Stimulated activated CD8-positive, alpha-beta memory T cell treated with anti-CD3 and anti-CD28 coated beads, Interleukin-7, amount 100 ng/mL, for 1 hour (primary cell): Measurements from ENCODE around the gene ABCA10.
"Not testable (repeated sequence)": the region's sequence is repeated elsewhere in the genome, so short reads cannot be mapped to it uniquely, and the experiment has no call there.

ENCODE experiments used
- DNase-seq, 2 donors: peaks; one replicate each; pipeline ENCODE4 v3.0.0-alpha.2; 2020; ENCODE audit warnings: low read depth in 2 of 2

Gene ABCA10, protein sequence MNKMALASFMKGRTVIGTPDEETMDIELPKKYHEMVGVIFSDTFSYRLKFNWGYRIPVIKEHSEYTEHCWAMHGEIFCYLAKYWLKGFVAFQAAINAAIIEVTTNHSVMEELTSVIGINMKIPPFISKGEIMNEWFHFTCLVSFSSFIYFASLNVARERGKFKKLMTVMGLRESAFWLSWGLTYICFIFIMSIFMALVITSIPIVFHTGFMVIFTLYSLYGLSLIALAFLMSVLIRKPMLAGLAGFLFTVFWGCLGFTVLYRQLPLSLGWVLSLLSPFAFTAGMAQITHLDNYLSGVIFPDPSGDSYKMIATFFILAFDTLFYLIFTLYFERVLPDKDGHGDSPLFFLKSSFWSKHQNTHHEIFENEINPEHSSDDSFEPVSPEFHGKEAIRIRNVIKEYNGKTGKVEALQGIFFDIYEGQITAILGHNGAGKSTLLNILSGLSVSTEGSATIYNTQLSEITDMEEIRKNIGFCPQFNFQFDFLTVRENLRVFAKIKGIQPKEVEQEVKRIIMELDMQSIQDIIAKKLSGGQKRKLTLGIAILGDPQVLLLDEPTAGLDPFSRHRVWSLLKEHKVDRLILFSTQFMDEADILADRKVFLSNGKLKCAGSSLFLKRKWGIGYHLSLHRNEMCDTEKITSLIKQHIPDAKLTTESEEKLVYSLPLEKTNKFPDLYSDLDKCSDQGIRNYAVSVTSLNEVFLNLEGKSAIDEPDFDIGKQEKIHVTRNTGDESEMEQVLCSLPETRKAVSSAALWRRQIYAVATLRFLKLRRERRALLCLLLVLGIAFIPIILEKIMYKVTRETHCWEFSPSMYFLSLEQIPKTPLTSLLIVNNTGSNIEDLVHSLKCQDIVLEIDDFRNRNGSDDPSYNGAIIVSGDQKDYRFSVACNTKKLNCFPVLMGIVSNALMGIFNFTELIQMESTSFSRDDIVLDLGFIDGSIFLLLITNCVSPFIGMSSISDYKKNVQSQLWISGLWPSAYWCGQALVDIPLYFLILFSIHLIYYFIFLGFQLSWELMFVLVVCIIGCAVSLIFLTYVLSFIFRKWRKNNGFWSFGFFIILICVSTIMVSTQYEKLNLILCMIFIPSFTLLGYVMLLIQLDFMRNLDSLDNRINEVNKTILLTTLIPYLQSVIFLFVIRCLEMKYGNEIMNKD (N-terminal part only)

DNA sequence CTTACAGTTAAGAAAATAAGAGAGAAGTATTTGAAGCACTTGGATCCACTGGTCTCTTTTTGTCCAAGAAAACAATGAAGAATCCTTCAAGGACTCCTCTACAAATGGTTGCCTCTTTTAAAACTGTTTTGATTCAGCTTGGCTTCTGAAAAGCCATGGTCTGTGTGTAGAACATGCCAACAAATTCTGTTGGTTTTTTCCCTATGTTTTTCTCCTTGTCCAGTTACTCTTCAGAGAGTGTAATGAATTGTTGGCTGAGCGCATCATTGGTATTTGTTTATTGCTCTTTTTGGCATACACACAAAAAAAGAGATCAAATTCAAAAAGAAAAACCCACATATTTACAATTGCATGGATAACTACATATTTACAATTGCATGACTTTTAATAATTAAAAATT is at the start of gene ABCA10:
TSS of gene ABCA10 (minus strand) at position 249 of the 400 bp plus-strand sequence. CDS start 3,466 bp downstream, outside the sequence.
- DNase-seq = no peak

DNA sequence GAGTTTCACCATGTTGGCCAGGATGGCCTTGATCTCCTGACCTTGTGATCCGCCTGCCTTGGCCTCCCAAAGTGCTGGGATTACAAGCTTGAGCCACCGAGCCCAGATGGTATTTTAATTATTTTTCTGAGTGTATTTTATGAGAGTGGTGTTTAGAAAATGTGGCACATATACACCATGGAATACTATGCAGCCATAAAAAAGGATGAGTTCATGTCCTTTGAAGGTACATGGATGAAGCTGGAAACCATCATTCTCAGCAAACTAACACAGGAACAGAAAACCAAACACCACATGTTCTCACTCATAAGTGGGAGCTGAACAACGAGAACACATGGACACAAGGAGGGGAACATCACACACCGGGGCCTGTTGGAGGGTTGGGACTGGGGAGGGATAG is 47.7 kb upstream of the ABCA10 start:
- not testable (repeated sequence) for DNase-seq

DNA sequence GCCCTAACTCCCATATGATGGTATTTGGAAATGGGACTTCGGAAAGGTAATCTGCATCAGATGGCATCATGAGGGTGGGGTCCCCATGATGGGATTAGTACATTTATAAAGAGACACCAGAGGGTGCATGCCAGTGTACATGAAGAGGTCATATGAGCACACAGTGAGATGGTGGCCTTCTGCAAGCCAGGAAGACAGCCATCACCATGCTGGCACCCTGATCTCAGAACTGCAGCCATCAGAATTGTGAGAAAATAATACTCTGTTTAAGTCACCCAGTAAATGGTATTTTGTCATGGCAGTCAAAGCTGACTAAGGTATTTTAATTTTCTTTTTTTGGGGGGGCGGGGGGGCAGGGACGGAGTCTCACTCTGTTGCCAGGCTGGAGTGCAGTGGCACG is 47.1 kb upstream of the ABCA10 start:
- DNase-seq = no peak

DNA sequence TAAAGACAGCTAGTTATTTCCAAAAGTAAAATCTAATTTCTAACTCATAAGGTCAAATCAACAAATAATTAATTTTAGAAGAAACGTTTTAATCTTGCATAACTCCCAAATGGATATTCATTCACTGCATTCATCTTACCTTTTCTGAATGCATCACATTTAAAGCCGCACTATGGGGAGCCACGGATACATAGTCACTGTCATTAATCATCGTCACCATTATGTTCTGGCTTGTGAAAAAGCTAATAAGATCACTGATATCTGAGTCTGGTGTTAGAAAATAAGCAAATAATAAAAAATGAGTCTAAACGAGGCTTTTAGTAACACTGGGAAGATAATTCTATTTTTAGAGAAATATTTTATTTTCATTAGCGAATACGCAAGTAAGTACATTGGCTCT is 42.4 kb upstream of the ABCA10 start:
- no peak for DNase-seq

DNA sequence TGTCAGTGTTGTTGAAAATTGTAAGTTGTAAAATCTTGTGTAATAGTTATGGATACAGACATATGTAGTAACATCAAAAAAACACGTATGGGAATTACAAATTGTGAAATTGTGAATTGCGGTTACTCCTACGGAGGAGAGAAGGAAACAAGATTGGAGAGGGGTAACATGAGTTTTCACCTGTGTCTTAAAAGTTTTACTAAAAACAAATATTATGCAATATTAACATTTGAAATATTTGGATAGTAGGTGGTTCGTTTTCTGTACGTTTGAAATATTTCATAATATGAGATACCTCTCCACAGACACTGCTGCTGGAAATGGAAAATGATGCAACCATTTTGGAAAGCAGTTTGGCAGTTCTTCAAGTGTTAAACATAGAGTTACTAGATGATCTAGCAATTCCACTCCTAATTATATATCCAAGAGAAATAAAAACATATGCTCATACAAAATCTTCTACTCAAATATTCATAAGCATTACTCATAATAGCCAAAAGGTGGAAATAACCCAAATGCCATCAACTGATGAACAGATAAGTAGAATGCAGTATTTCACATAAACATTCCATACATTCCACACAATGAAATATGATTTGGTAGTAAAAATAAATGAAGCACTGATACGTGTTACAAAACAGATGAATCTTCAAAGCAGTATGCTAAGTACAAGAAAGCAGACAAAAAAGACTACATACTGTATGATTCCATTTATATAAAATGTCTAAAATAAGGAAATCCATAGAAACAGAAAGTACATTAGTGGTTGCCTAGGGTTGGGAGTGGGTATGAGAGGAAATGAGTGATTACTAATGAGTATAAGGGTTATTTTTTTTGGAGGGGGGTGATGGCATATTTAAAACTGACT is 40.7 kb upstream of the ABCA10 start:
- no peak for DNase-seq

DNA sequence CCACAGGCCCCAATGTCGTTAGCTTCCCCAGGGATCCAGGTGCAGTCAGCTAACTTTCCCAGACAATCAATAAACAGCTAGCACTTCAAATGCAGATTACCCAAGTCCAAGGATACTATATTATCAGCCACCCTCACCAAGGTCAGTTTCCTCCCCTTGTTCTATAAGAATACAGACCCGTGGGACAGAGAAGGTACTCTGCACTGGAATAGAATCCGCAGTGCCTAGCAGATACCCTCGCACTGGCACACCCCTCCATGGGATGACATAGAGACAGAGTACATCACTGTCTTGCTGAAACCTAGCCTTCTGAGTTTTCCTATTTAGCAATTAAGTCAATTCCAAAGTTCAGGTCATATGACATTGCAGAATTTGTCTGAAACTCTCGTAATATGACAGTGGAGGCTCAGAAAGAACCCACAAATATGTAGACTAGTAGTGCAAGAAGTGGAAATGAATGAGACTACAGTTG is 40.0 kb upstream of the ABCA10 start:
- no peak for DNase-seq

DNA sequence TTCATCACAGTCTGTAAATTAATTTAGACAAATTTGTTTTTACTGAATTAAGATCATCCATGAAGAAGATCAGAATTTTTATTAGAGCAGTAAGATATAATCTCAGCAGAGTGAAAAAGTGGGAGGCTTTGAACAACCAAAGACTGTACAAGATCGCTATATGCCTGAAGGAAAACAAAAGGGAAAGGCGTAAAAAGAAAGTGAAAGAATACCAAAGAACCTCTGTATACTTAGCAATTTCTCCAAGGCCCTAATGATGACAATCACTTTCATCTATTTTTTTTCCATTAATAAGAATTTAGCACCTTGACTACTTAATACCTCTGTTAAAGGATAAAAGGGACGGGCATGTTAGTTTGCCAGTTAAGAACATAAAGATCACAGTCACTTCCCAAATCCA is 38.6 kb upstream of the ABCA10 start:
- DNase-seq = no peak

DNA sequence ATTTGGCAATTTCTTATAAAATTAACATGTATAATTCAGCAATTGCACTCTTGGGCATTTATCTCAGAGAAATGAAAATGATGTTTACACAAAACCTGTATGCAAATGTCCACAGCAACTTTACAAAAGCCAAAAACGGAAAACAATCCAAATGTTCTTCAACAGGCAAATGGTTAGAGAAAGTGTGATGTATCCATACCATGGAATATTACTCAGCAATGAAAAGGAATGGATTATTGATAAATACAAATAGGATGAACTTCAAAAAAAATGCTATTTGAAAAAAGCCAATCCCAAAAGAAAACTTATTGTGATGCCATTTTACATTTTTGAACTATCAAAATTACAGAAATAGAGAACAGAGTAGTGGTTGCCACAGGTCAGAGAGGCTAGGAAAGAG is 37.2 kb upstream of the ABCA10 start:
- DNase-seq = no peak

DNA sequence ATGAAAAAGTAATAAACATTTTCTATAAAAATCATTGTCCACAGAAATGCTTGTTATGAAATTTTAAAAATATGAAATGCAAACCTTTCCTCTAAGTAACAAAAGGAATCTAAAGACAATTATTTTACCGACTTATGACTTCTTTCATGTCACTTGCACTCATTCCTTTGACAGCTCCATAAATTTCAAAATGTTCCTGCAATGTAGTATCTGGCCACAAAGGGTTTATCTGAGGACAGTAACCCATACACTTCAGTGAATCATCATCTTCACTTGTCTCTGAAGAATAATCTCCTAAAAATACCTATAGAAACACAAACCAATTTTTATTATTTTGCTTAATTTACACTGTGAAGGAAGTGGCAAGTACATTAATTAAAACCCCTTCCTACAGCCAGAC is 25.6 kb upstream of the ABCA10 start:
- no peak for DNase-seq

DNA sequence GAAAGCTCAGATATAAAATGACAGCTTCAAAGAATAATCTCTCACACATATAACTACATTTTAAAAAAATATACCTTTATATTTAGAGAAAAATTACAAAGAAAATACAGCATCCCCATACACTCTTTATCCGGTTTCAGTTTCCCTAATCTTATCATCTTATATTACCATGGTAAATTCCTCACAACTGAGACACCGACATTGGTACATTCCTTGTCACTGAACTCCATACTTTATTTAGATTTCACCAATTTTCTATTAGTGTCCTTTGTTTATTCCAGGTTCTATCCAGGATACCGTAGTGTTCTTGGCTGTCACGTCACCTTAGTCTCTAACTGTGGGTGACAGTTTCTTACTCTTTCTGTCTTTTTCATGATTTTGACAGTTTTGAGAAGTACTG is 22.0 kb upstream of the ABCA10 start:
- no peak for DNase-seq

DNA sequence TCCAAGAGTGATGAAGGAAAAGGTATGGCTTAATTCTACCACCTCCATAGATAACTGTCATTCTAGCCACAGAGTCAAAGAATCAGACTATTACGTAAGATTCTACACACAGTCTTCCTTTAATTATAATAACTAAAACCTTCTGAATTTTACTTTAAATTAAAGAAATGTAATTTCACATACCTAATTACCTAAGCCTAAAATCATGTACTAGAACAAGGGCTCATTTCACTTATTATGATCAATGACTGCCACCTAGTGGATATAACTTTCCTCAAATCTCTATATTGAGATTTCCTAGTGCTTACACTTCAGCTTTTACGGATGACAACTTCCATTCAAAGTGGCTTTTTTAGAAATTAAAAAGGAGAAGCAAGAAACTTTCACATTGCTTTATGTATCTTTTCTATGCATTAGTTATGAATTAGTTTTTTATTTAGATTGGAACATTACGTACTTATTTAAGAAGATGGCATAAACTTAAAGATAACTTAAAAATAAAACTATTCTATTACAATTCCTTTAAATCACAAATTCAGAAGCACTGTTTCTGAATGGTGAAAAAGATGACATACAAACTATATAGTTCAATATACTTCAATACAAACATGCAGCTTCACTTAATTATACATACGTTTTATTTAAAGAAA is 18.2 kb upstream of the ABCA10 start:
- DNase-seq = no peak

DNA sequence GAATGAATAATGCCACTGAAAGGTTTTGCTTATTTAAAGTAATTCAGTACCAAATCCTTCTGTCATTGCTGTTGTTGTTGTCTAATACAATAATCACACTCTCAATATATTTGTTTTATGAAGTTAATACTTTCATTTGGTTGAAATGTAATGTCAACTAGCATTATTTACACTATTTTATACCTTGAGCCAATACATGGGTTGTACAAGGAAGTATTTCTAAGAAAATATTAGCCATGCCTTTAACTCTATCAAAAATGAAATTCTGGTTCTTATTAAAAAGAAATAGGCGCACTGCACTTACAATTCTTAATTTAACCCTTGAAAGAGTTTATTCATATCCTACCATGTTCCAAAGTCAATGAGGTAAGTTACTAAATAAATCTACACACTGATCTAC is 17.6 kb upstream of the ABCA10 start:
- no peak for DNase-seq

DNA sequence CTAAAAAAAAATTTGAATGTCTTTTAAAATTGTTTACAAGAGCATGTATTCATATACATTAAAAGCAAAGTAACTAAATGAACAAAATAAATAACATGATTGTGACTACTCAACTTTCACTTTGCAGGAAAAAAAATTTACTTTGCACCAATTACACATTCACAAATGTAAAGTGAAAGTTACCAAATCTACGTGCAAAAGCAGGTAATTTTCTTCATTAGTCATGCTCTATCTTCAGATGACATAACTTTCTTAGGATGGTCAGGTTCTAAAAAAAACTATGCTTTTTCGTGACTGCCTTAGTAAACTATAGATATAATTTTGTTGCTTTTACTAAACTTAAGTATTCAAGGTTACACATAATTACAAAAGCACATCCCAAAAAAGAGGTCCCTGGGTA is 17.0 kb upstream of the ABCA10 start:
- DNase-seq = no peak

DNA sequence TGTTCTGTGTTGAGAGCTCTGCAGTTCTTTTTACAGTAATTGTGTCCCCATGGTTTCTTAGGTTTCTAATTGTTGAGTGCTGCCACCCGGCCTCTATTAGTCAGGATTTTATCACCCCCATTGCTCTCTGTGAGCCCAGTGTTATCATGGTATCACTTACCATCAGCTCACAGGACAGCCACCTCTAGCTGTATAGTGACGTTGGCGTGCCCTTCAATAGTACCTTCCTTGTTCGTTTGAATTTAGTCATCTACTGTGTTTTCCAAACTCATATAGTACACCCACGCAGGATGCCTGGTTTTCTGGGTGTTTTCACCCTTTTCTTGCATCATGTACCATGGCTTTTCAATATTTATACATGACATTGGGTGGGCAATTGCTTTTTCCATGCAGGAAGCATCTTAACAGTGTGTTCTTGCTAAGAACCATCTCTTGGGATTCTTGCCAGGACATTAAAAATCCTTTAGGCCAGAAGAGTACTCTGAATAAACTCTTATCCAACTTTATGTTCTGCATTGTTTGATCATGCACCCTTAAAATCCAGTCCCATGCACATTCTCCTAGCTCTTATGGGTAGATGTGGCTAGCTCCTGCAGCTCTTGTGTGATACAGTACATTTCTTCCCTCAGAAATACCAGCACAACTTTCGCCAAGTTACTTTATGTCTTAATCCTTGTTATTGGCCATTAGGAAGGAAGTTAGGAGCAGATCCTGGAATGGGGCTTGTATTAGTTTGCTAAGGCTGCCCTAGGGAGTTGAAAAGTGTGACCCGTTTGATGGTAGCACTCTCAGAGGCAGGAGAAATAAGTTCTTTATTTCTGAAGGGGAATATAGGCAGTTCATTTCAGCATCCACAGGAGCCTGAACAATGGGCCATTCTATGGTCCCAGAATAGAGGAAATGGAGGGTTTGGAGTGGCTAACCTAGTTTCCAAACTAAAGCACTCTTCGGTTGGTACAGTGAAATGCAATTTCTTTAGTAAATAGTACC is 11.3 kb upstream of the ABCA10 start:
- no peak for DNase-seq

DNA sequence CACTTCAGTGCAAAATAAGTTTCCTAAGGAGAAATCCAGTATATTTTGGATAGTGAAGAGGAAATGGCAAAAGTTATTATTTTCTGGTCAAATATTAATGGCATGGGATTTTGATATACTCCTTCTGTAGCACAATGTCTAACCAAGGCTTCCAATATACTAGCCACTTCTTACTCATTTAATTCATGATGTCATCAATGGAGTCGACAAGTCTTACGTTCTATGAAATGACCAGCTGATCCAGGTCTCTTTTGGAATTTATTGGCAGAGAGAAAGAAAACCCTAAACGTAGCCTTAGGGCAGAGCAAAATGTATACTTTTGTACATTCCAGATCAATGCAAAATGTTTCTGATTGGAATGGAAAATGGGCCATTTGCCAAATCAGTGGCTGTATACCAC is 8.3 kb upstream of the ABCA10 start:
- no peak for DNase-seq

DNA sequence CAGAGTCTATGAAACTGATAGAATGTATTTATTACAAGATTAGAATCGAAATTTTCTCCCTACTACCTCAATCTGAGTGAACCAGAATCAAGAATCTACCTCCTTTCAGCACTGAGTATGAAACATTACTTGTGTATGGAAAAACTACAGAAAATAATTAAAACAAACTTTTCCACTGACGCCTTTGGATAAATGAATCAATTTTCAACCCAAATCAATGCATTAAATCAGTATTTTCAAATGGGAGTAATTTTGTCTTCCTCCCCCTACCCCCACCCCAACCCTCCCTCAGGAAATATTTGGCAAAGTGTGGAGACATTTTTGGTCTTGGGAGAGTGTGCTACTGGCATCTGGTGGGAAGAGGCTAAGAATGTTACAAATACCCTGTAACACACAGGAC is 7.8 kb upstream of the ABCA10 start:
- no peak for DNase-seq

DNA sequence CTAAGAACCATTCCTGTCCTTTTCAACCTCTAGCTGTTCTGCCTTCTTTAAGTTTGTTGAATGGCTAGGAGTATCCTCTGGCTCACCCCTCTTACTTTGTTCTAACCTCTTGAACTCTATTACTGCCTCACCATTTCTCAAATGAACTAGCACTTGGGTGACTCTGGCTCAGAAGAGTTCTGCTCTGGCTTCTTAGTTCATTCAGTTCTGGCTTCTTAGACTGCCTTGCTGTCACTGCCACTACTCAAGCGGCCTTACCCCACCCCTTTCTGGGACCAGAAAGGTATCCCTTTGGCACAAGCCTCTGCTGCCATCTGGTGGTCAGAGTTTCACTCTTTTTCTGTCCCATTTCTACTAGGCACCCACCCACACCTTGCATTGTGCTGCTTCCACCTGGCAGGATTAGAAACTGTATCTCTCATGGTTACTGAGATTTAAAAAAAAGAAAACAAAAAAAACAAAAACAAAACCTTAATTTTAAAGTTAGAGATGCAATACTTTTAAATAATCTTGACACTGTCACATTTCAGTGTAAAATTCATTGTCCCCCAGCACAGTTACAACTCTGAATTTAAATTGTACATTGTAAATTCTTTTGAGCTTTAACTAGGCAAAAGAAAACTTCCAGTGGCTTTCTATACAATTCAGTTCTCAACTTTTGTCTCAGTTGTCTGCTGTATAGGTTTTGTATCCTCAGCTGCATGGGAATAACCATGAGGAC is 6.9 kb upstream of the ABCA10 start:
- DNase-seq = peak; percentile 11 to 15

DNA sequence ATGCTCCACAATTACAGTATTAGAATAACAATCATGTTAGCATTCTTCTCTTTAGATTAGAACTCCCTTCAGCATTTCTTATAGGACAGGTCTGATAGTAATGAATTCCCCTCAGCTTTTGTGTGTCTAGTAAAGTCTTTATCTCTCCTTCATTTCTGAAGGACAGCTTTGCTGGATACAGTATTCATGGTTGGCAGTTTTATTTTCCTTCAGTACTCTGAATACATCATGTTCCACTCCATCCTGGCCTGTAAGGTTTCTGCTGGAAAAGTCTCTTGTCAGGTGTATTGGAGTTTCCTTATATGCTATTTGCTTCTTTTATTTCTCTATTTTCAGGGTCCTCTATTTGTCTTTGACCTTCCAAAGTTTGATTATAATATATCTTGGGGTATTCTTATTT is 4.0 kb upstream of the ABCA10 start:
- no peak for DNase-seq

DNA sequence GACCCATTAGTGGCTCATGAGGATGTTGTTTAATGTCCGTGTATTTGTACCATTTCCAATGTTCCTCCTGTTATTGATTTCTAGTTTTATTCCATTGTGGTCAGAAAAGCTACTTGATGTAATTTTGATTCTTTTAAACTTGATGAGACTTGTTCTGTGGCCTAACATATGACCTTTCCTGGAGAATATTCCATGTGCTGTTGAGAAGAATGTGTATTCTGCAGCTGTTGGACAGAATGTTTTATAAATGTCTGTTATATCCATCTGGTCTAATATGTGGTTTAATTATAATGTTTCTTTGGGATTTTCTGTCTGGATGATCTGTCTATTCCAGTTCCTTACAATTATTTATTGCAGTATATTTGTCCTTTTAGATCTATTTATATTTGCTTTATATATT is 2.9 kb upstream of the ABCA10 start:
- DNase-seq = no peak
